HG03025 (cell line): Measurements from ENCODE around the gene MAP3K10.
"Not testable (repeated sequence)": the region's sequence is repeated elsewhere in the genome, so short reads cannot be mapped to it uniquely, and the experiment has no call there.

ENCODE experiments used
- ATAC-seq: cut with Tn5 transposase; IDR thresholded peaks from one replicate; pipeline ENCODE4 v1.9.1; 2021; ENCODE audit warnings: mild to moderate bottlenecking, moderate library complexity; ENCODE audit not compliant: unreplicated experiment, low FRiP score

MAP3K10 gene

DNA sequence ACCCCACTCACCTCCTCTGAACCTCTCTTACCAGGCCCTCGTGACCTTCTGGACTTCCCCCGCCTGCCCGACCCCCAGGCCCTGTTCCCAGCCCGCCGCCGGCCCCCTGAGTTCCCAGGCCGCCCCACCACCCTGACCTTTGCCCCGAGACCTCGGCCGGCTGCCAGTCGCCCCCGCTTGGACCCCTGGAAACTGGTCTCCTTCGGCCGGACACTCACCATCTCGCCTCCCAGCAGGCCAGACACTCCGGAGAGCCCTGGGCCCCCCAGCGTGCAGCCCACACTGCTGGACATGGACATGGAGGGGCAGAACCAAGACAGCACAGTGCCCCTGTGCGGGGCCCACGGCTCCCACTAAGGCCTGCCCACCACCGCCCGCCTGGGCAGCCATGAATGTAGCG, 23.7 kb downstream of the MAP3K10 start:
- ATAC-seq, result no peak

DNA sequence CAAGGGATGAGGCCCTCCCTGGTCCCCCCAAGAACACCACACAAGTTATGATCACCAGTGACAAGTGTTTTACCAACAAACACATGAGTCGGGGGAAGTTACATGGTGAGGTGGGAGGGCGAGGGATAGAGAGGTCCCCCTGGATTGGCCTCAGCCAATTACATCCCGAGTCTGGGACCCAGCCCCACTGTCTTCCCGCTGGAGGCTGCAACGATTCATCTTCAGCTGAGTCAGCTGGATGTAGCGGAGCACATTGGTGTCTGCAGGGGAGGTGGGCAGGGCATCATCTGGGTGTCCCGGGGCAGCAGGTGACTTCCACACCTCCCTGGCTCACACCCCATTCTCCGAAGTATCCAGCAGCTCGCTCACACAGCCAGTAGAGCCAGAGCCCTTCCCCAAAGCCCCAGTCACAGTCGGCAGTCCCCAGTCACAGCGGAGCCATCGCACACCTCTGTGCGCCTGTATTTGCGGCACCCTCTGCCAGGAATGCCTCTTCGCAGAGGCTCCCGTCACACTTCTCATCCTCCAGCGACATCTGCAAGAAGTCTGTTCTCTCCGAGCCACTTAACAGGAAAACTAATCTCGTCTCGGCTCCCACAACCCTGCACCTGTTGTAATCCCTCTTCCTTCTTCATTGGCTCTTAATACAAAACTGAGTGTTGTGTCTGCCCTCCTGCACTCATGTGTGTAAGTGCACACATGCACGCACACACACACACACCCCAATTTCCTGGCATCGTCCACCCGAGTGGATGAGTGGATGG, 25.0 kb downstream of the MAP3K10 start:
- ATAC-seq, result no peak

DNA sequence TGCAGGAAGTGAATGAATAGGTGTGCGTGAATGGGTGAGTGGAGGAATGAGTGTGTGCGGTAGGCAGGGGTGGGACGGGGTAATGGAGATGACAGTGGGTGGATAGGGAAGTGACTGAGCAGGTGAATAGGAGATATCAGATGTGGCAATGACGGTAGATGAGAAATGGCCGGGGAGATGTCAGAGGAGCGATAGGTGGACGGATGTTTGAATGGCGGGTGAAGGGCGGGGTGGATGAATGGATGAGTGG, 25.5 kb downstream of the MAP3K10 start:
- no peak for ATAC-seq

DNA sequence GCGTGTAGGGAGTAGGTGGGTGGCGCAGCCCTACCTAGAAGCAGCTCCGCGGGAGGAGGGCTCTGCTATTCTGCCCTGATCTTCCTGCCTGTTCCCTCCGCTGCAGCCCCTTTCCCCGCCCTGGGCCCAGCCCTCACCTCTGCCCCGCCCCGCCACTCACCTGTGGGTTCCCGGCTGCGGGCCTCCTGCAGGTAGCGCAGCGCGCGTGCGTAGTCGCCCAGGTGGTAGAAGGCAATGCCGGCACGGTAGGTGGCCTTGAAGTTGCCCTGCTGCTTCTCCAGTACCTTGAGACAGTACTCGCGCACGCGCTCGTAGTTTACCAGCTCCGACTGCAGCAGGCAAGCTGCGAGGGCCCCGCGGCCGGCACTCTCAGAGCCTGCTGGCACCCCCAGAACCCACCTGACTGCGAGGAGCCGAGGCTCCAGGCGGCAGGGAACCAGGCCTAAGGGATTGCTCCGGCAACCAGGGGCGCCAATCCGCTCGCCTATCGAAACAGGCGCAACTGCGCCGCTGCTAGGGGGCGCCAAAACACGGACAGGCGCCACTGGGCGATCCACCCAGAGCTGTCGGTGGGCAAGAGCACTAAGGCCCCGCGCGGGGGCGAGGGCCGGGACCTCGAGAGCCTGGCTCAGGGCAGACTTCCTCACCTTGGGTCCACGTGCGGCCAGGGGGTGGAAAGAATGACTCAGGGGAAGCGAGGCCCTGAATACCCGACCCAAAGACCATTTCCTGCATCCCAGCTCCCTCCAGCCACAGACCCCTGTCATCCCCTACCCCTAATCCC, 26.0 kb downstream of the MAP3K10 start:
- ATAC-seq, result no peak

- ATAC-seq, result no peak
Measured at GRCh38 chr19:40217934-40218890, 27.0 kb downstream of the MAP3K10 start, which contains the start of gene TTC9B. Gene TTC9B, minus strand, starts transcription at chr19:40218384. Its CDS starts 3 bp downstream, at chr19:40218381.

DNA sequence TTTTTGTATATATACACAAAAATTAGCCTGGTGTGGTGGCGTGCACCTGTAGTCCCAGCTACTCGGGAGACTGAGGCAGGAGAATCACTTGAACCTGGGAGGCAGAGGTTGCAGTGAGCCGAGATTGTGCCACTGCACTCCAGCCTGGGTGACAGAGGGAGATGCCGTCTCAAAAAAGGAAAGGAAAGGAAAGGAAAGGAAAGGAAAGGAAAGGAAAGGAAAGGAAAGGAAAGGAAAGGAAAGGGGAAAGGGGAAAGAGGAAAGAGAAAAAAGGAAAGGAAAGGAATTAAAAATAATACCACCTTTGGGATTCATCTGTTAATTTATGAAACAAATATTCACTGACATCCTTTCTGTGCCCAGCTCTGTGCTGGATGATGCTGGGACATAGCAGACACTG, 27.8 kb downstream of the MAP3K10 start:
- ATAC-seq, result not testable (repeated sequence)

GRCh38 chr19:40219721-40220276, 28.6 kb downstream of the MAP3K10 start:
- ATAC-seq, result no peak

- no peak for ATAC-seq
Measured at GRCh38 chr19:40220674-40221073, 29.4 kb downstream of the MAP3K10 start.

DNA sequence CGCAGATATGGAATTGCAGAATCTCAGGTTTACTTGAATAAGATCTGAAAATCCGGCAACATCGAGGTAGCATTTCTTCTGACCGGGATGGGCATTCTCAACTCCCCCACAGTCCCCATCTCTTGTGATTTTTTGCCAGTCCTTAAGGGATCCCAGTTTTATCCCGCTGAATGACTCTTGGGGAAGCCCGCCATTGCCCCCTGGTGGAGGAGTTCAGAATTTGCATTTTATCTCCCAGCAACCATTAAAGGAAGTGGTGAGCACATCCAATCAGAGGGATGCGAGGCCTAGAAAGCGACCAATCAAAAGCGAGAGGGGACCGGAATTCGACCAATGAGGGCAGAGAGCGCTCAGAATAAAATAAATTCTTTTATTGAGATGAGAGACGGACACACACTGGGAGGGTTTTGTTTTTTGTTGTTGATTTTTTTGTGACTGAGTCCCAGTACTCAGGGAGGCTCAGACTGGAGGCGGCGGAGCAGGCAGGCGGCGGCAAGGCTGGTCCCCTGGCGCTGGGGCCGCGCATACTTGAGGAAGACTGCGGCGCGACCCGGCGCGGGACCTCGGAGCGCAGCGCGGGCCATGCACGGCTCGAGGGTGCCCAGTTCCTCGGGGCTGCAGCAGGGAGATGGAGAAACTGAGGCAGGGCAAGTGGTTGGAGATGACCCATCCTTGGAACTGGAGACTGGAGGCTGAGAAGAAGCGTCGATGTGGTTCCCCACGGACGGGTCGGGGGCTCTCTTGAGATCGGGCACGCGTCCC, 30.8 kb downstream of the MAP3K10 start:
- no peak for ATAC-seq

- no peak for ATAC-seq
Measured at GRCh38 chr19:40223135-40223822, 32.1 kb downstream of the MAP3K10 start.

DNA sequence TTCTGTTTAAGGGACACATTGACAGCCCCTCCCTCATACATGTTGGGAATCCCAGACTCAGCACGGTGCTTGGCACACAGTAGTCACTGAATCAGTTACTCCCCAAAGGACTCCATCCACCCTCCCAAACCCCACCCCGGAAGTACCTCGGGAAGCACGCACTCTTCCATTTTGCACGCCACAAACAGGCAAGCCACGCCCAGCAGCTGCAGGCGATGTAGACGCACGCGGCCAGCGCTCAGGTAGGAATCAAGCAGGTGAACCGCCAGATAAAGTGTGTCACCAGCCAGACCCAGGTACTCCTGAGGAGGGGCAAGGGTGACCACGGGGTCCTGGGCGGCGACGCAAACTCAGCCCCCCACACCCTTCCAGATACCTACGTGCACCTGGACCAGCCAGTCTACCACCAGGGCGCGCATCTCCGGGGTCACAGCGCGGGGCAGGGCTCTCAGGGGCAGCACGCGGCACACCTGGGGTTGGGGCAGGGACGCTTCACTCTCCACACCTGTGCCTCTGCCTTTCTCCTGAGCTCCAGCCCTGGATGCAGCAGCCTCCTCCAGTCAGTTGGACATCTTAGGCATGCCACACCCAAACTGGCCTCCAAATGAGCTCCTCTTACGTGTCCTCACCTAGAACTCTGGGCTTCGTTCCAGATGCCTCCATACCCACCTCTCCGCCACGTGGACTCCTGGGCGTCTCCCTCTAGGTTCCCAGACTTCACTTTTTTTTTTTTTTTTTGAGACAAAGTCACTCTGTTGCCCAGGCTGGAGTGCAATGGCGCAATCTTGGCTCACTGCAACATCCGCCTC, 33.3 kb downstream of the MAP3K10 start:
- no peak for ATAC-seq

DNA sequence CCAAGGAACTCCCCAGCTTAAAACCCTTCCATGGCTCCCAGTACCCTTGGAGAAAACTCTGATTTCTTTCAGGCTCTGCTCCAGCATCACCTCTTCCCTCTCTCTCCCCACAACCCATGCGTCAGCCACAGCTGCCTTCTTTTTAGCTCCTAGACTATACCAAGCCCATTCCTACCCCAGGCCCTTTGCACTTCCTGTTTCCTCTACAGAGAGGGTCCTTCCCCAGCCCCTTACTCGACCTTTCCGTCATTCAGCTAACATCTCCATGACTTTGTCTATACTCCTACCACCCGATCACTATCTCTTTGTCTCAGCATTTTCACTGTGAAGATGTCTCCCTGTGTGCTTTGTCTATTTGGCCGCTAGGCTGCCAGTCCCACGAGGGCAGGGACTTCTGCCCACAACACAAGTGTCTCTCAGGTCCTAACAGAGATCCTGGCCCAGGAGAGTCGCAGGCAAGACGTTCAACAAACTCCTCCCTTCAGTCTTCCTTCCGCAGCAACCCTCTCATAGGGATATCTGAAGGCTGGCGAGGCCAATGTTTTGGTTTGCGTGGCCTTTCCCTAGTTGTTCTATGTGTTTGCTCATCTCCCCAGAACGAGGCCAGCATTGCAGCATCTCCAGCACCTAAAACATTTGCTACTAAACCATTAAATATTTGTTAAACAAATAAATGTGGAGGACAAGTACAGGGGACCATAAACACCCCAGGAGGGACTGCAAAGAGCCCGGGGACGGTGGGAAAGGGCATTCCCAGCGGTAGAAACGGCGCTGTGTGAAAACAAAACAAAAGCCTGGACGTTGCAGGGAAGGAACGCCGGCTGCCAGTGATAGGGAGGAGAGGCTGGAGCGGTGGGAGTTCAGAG, 34.4 kb downstream of the MAP3K10 start:
- no peak for ATAC-seq

DNA sequence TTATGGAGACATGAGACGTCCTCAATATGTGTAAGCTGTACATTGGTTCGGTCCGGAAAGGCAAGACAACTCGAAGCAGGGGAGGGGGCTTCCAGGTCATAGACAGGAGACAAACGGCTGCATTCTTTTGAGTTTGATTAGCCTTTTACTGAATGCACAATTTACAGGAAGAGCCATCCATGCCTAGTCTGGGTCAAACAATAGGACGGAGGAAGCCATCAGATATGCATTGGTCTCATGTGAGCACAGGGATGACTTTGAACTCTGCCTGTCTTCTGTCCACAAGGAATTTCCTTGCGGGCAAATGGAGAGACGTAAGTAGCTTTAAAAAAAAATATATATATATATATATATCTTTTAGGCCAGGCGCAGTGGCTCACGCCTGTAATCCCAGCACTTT, 37.1 kb downstream of the MAP3K10 start:
- no peak for ATAC-seq

DNA sequence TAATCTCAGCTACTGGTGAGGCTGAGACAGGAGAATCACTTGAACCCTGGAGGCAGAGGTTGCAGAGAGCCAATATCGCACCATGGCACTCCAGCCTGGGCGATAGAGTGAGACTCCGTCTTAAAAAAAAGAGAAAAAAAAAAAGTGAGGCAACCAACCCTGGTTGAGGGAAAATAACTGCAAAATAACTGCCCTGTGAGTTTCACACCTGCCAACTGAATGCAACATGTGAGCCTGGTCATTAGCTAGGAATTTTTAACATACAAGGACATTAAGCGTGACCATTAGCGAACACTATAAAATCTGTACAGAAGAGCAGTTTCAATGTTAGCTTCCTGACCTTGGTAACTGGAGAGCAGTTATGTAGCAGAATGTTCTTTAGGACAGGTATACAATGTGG, 37.6 kb downstream of the MAP3K10 start:
- no peak for ATAC-seq

DNA sequence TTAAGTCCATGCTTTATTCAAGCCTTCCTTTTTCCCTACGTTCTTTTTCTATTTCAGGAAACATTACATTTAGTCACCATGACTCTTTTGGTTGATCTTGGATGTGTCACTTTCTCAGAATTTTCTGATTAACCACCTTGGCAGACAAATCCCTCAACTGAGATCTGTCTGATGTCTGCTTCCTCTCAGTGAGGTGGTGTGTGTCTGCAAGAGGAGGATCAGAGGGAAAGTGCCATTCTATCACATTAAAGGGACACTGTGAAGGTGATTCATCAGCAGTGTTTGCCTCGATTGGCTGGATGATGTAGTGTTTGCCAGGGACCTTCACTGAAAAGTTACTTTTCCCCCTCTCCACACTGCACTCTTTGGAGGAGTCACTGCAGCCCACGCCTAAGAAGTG, 38.3 kb downstream of the MAP3K10 start:
- ATAC-seq, result no peak

DNA sequence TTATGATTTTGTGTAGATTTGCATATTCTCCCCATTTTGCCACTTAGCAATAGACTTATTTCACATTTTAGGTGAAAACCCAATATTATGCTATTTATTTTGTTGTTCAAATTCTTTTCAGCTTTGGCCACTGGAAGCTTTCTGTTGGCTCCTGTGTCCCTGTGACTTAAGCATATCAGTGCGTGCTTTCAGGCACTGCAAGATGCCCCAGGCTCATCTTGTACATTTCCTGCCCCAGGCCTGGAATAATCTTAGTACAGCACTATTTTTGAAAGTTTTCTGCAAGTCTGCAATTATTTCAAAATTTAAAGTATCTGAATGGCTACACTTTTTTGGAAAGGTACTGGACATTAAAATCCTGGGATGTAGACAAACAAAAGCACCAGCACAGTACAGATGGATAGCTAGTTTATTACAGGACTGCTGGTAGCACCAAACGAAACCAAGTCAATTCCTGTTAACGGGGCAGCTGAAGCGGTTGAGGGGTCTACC, 38.7 kb downstream of the MAP3K10 start:
- no peak for ATAC-seq

DNA sequence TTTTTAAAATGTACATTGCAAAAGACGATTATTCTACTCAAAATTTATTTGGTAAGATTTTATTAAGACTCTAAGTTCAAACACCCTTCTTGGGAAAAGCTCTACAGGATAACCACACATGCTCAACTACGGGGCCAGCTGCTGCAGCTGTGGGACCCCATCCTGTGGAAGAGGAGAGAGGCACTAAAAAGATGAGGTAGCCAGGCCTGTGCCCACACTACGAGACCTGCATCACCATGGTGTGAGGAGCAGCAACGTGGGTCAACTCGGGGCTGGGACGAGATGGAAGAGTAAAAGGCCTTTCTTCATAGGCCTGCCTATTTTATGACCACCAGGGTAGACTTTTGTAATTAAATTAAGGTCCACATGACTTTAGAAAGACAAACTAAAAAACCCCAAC, 39.8 kb downstream of the MAP3K10 start:
- ATAC-seq, result no peak
